ENCODE results near the gene NECAB3.

The NECAB3 gene

GRCh38 chr20:33663161-33664084, 10.8 kb downstream of the NECAB3 start:
- DNase-seq = peak; percentile 77

GRCh38 chr20:33662172-33662571, 12.1 kb downstream of the NECAB3 start, which contains the start of gene C20orf144:
C20orf144 (plus strand) TSS chr20:33662327; CDS start chr20:33662346, 19 bp downstream.
- DNase-seq = no peak

DNA sequence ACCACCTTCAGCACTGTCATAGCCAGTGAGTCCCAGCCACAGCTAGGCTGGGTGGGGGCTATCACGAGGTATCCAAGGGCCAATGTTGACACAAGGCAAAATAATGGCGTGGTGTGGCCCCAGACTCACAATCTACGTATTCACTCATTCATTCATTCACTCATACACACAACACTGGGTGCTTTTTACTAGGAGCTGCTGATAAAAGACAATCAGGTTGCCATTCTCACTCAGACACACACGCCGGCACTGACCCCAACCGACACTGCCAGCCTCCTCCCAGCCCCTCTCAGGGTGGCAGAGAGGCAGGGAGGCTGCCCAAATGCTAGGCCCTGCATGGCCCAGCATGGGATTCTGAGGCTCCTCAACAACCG, 13.6 kb downstream of the NECAB3 start:
- DNase-seq = no peak

GRCh38 chr20:33660035-33660684, 14.1 kb downstream of the NECAB3 start:
- DNase-seq = no peak

DNA sequence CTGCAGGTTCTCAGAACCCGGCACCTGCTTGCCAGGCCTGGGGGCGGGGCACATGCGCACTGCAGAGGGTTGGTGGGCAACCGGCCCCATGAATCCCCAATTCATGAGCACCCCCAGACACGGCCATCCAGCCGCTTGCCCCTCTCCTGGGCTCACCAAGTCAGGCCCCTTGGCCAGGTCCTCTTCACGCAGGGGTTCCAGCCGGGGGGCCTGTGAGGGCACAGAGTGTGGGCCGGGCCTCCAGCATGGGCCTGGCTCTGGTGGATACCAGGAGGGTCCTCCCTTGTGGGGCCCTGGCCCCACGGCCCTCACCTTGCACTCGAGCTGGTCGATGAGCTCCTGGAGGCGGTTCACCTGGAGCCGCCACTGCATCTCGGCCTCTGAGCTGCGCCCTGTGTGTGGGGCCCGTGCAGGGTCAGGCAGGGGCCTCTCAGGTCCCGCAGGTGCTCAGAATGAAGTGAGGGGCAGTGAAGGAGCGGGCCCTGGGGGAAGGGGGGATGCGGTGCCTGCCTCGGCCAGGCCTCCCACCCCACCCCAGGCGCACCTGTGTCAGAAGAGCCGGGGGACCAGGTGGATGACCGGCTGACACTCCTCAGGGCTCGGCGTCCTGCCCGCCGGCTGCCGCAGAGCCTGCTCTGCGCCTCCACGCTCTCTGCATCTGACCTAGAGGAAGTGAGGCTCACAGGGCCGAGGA, 14.7 kb downstream of the NECAB3 start:
- no peak for DNase-seq

GRCh38 chr20:33658929-33659328, 15.3 kb downstream of the NECAB3 start:
- no peak for DNase-seq

- DNase-seq = no peak
These were observed 15.7 kb downstream of the NECAB3 start for GRCh38 chr20:33658510-33658909.

- no peak for DNase-seq
These were observed 16.5 kb downstream of the NECAB3 start for GRCh38 chr20:33657704-33658095.

DNA sequence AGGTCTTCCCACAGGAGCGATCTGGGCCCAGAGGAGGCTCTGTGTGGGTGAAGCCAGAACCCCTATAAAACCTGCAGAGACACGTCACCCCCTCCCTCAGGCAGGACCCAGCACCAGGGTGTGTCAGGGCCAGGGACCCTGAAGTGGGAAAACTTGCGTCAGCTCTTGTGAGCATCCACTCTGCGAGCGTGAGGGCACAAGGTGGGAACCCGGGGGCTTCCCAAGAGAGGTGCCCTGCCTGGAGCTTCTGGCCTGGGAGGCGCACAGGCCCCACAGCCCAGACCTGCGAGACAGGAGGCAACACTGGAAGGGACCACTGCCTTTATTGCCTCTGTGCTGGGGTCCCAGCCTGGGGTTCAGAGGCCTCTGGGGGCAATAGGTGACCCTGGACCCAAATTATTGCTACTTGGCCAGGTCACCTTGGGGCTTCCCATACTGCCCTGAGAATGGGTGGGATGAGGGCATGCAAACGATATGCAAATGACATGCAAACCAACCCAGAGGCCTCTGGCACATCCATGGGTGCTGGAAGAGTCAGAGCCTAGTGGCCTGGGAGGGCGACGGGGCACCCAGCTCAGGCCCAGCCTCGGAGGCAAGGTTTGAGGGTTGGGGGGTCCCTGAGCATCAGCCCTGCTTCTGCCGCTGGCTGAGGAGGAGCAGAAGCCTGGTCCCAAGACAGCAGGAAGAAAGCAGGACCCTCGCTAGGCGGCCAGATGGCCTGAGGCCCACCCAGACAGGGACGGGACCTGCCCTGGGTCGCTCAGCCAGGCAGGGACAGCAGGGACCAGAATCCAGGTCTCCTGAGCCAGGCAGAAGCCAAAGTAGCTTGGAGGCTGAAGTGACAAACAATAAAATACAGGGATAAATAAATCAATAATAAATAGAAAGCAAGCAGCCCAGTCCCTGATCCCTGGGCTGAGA, 17.2 kb downstream of the NECAB3 start:
- DNase-seq = no peak

GRCh38 chr20:33656010-33656782, 18.0 kb downstream of the NECAB3 start:
- no peak for DNase-seq

DNA sequence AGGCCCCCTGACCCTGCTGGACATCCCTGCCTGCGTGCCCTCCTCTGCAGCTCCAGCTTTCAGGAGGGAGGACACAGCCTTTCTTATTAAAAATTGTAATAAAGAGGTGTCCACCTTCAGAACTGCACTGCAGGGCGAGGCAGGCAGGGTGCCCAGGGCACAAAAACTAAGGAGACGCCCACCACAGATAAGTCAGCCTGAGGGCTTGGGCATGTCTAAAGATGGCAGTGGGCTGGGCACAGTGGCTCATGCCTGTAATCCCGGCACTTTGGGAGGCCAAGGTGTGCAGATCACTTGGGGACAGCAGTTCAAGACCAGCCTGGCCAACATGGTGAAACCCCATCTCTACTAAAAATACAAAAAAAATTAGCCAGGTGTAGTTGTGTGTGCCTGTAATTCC, 19.1 kb downstream of the NECAB3 start:
- DNase-seq = no peak

DNA sequence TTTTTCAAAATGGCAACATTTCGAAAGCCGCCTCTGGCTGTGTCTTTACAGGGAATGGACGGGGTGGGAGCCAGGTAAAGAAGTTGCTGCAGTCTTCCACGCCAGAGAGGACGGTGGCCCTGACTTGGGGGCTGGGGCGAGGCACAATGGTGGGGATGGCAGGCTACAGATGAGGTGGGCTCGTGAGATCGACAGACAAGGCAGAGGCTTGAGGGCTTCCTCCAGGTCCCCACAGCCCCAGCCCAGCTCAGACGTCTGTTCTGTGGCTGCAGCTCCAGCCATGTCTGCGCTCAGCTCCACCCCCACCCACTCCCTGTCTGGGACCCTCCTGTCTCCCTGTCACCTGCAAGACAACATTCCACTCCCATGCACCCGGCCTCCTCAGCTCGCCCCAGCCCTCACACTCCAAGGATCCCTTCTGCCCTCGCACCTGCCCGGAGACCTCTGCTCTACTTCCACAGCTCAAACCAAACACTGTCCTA, 19.5 kb downstream of the NECAB3 start:
- no peak for DNase-seq

GRCh38 chr20:33653900-33654596, 20.2 kb downstream of the NECAB3 start:
- no peak for DNase-seq

GRCh38 chr20:33653218-33653899, 20.9 kb downstream of the NECAB3 start:
- peak; percentile 66 for DNase-seq

GRCh38 chr20:33651562-33652048, 22.6 kb downstream of the NECAB3 start:
- no peak for DNase-seq

DNA sequence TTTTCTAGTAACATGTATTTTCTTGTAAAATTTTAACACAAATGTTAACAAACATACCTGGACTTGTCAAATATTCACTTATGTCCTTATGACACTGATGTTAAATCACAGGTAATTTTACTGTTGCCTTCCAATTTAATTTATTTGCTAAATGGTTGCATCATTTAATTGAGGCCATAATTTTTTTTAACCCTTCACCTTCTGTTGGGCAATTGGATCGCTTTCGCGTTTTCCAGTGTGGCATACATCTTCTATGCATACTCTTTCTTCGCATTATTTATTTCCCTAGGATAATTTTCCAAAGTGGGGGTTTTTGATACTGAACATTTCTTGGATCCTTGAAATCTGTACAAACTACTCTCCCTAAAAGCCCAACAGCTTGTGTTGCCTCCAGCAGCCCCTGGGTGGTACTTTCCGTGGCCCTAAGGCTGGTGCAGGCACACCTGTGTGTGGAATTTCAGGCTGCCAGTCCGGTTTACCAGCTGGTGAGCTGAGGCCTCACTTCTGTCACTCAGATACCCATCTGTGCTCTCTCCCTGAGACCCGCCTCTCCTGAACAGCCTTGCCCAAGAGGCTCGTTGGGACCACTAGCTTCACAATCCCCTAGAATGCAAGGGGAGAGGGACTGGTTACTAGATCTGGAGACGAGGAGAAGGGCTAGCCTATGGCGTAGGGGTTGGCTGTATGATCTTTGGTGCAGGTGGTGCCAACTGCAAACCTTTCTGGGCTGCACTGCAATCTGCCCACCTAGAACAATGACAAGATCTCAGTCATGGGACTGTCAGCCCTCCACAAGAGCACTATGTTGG, 23.3 kb downstream of the NECAB3 start:
- no peak for DNase-seq

DNA sequence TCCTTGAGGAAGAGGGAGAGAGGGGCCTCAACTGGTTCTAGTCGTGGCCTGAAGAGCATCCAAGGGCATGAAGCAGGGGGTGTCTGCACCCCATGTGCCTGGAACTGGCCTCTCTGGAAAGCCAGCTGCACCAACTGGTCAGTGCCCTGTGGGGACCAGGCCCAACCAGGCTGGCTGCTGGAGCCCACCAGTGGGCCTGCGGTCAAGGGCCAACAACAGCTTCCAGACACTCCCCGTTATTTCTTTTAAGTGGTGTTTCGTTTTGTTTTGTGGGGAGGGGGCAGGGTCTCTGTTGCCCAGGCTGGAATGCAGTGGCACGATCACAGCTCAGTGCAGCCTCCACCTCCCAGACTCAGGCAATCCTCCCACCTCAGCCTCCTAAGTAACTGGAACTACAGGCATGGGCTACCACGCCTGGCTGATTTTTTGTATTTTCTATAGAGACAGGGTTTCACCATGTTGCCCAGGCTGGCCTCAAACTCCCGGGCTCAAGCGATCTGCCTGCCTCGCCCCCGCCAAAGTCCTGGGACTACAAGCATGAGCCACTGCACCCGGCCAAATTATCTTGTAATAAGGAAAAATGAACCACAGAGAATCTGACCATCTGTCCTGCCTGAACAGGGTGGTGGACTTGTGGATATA, 24.0 kb downstream of the NECAB3 start:
- no peak for DNase-seq

- no peak for DNase-seq
These were observed 25.0 kb downstream of the NECAB3 start for GRCh38 chr20:33649201-33649681.
